Esophagus squamous epithelium (tissue), 4 donors: ENCODE results near the gene FOXA3.

ENCODE experiments used
- CTCF ChIP-seq, 6 experiments: fragments of 450-650 bp in 4 of 6; fragments of 200-600 bp in 2 of 6; sonication (generic) in 2 of 6; IDR thresholded peaks; one replicate each; pipeline ENCODE4 v1.5.1; 2016 to 2019; ENCODE audit warnings: antibody characterized with exemption in 6 of 6, mild to moderate bottlenecking in 4 of 6, moderate library complexity in 4 of 6
- POLR2A ChIP-seq, 4 donors: fragments of 450-650 bp; IDR thresholded peaks; one replicate each; pipeline ENCODE4 v1.6.1; 2017; ENCODE audit warnings: antibody characterized with exemption in 4 of 4, mild to moderate bottlenecking in 4 of 4, moderate library complexity in 3 of 4

DNA sequence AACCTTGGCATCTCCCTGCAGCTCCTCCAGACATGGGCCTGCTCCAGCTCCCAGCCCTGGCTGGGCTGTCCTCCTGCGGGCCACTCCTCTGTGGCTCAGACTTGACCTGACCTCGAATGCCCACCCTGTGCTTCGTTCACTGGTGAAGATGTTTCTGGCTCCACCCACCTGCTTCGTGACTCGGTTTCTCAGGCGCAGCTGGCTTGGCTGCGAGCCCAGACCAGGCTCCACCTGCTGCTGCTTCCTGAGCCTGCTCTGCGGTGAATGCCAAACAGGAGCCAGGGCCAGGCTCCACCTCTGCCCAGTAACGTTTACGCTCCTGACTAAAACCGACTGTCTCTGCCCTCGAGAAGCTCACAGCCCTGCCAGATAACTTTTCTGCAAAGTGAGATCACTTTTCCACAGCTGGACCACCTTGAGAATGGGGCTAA, 40.1 kb upstream of the FOXA3 start:
- TF ChIP-seq POLR2A (IDR thresholded peaks at IDR 0.05) = no peak
- TF ChIP-seq CTCF (IDR thresholded peaks at IDR 0.05) = no peak
